NCI-H128 (cell line): ENCODE data around the gene VAV2.
A peak's percentile ranks its signal among the peaks of the same experiment; 100 is the strongest.

ENCODE experiments used
- DNase-seq: peaks from one replicate; lab custom pipeline; 2025; ENCODE audit not compliant: unreplicated experiment; lab: John Stamatoyannopoulos, UW

The VAV2 gene

DNA sequence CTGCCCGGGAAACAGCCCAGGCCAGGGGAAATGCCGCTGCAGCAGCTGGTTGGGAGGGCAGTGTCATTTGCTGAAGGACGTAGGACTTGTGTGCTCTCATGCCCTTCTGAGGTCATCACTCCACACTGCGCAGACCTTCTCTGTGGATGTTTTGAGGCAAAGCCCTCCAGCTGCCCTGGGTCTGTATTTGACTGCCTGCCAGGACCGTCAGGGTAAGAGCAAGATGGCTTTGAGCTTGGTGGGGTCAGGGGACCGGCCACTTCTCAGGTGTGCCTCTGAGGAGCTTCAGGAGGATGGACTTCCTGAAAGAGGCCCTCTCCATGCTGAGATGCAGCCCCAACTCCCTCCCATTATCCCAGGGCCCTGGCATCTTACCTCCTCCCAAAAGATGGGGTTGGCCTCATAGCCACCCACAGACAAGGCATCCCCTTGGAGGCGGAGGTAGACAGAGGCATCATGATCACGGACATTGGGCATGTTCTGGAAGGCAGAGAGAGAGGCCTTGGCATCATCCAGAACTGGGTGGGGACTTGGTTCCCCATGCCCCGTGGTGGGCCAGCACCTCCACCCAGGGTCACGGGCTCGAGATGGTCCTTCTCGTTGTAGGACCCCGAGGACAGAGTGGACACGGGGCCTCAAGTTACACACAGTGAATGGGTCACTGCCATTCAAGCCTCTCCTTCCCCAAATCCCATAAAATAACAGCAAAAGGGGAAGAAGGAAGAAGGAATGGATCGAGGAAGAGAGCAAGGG lies 273.4 kb downstream of the VAV2 start:
- DNase-seq = no peak

DNA sequence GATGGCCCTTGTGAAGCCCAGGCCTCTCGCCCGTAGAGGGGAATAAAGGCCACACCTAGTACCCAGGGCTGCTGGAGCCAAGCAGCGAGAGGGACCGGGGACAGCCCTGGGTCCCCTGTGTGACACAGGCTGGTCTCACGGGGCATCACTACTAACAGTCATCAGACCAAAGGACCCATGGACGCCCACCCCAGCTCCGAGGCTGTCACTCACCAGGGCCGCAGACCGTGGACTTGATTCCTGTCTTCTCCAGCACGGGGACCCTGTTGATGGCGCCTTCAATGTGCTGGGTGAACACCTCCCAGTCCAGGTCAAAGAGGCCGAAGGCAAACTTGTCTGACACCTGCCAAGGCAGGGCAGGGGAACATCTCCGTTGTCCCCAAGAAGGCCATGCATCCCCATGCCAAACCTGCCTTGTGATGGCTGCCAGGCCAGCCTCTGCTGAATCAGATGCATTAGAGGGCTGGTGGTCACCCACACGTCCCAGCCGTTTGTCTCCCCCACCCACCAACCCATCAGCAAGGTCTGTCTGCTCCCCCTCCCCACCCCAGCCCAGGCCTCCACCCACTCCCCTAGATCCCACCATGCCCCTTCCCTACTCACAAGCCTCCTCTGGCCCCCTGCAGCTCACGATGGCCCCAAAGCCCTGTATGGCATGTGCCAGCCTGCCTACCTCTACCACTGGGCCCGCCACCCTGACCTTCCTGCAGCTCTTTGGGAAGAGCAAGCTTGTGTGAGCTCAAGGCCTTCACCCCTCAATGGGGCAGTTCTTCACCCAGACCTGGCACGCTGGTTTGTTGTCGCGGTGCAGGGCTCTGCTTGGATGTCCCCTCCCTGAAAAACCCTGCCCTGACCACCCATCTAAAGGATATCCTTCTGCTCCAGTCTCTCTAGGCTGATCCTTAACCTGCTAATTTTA lies 274.8 kb downstream of the VAV2 start:
- DNase-seq = no peak

DNA sequence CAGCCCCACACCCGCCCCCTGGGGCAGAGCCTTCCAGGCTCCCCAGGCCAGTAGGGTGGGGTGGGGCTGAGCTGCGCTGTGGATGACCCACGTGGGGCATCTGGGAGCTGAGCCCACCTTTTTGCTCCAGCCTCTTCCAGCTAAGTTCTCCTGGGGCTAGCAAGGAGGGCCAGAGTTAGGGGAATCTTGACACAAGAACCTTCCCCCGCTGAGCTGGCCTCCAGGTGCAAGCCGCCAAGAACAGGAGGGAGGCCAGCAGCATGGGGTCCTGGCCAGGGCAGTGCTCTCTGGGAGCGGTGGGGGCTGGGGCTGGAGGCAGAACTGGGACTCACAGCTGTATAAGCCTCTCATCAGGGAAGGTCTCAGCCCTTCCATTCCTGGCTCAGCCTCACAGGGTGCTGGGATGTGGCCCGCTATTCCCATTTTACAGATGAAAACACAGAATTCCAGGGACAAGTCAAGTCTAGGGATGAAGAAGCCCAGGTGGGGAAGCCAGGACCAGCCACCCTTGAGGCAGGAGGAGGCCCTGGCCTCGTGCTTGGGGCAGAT lies 275.5 kb downstream of the VAV2 start:
- no peak for DNase-seq

DNA sequence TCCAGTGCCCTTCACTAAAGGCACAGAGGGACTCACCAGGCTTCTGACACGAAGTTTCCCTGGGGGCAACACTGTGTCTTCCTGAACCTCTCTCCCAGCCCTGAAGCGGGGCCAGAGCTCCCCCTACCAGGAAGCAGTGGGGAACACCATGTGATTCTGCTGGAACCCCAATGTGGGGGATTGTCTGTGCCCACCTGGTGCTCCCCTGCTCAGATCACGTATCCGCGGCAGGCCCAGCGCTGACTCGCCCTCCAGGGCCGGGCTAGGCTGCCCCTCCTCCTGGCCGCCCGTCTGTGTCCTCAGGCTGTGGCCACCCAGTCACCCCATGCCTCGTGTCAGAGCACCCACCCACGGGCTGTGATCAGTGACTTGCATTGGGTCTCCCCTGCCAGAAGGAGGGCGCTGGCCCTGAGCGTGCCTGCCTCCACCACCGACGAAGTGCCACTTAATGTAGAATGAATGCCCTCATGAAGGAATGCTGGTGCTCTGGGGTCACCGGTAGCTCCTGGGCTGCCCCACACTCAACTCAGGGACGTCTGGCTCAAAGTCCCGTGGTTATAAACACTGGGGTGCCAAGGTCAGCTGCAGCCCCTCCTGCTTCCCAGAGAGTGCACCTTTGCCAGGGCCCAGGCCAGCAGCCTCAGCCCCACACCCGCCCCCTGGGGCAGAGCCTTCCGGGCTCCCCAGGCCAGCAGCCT lies 276.1 kb downstream of the VAV2 start:
- DNase-seq = peak; percentile 58

DNA sequence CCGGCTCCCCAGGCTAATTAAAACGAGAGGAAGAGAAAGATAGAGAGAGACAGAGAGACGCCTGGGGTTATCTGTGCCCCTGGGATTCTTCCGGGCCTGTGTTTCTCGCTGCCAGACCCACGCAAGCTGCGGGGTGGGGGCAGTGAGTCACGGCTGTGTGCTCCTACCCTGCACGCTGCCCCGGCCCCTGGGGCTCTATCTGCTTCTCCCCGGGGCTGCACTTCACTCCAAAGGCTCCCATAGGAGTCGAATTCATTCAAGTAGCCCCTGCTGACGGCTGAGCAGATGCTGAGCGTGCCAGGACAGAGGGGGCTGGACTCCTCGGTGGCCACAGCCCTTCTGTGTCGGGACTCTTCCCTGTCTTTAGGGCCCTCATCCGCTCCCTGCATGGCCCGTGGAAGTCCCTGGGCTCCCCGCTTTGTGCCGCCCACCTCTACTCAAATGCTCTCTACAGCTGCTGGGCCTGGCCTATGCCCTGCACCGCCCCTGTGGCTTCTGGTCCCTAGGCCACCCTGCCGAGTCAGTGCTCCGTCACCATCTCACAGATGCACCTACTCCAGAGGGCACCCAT lies 276.7 kb downstream of the VAV2 start:
- no peak for DNase-seq

DNA sequence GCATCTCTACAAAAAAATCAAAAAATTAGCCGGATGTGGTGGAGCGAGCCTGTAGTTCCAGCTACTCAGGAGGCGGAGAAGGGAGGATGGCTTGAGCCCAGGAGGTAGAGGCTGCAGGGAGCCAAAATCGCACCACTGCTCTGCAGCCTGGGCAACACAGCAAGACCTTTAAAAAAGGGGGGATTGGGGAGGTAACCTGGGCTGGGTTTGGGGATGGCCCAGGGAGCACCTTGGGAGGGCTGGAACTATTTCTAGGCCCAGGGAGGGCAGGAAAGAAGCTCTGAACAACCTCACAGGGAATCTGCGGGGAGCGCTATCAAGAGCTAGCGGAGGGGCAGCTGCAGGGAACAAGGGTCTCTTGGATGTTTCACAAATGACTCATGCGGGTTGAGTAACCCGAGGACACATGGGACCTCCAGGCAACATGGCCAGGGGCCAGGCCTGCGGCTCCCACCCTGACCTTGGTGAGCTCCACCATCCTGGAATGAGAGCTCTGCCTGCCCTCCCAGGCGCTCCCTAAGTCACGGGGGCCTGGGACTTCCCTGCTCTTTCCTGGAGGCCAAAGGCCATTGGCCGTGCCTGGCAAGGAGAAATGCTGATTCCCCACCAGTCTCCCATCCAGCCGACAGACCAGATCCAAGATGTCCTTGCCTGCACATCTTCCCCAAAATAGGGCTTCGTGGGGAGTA lies 277.4 kb downstream of the VAV2 start:
- no peak for DNase-seq

DNA sequence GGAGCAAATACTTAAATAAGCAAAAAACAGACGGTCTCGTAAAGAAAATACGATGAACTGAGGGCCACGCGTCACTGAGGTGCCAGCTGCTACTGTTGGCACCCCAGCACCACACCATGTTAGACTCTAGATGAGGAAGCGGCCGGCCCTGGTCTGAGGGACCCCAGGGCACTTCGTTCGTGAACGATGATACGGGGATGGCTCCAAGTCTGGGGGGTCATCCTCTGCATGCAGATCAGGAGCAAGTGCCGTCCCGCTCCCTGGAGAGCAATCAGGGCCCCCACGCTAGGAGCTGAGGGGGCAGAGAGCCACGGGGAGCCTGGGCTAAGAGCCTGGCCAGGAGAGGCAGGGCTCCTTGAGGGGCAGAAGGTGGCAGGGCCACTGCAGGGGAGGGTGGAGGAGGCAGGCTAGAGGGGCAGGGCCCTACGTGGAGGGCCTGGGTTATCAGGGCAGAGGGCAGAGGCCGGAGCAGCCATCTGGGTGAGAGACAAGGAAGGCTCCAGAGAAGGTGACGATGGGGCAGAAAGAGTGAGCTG lies 278.1 kb downstream of the VAV2 start:
- DNase-seq = no peak

DNA sequence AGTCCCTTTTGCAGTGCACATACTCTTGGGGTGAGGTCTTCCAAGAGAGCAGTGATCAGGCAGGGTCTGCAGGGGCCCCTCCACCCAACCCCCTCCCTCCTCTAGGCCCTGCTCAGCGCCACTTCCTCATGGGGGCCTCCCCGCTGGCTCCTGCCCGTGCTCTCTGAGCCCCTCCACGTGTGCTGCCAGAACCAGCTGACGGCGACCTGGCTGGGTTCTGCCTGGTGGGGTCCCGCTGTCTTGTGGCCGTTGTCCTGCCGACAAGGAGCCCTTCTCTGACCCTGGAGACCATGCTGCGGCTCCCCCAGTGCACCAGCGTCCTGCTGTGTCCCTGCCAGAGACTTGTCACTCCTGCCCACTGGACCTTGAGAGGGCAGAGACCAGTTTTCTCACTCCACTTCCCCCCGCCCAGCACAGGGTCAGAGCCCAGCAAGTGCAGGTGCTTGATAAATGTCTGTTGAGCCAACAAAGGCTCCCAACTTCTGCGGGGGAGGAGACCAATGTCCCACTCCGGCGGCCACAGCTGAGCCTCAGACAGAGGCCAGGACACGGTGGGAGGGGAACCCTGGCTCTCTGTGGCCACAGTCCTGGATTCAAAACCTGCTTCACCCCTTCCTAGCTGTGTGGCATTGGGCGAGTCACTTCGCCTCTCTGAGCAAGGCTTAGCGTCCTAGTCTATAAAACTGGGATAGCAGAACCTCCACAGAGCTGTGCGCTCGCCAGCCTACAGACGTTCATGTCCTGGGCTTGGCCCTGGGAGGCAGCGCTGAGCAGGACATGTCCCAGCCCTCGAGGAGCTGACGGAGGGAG lies 278.8 kb downstream of the VAV2 start:
- DNase-seq = no peak

DNA sequence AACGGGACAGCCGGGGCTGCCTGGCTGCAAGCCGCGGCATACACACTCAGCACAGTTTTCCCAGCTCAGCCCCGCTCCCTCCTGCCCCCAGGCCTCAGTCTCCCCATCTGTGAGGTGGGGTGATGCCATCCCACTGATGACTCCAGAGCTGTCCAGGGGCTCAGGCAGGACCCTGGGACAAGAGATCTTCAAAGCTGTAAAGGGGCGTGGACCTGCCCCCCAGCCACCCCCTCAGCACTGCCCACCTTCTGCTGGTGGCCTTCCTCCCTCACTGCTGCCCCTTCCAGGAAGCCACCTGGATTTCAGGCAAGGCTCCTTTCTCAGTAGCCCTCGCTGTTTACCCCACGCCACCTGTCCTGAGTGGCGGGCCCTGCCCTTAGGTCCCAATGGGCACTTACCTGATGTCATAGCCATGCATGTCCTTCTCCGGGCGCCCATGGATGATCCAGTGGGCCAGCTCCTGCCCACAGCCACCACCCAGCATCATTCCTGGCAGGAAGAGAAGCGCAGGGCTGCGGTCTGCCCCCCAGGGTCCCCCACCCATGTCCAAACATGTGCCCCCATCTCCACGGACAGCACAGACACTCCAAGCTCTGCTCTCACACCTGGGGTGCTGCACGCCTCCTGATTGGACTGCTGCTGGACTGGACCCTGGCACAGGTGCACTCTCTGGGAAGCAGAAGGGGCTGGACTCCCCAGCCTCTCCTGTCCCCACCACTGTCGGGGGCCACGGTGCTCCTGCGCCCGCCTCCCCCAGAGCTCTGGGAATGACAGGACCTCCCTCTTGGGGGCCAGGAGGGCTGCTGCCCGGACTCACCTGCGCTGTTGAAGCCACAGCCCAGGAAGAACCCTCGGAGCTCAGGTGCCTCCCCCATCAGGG lies 279.7 kb downstream of the VAV2 start:
- no peak for DNase-seq
